ENCODE results near the gene EIF4G1.
A peak's percentile ranks its signal among the peaks of the same experiment; 100 is the strongest.

Gene EIF4G1

GRCh38 chr3:184355261-184356040 lies 41.0 kb downstream of the EIF4G1 start:
- Histone ChIP-seq H2AK5ac (ENCODE audit: low read depth, low read length) (no peak overlapping the region), H2AFZ (ENCODE audit: low read length) (no peak overlapping the region), H3K9ac (ENCODE audit: low read depth, low read length, poor library complexity) (peak overlapping the region; percentile 54), H2BK5ac (ENCODE audit: low read length) (peak overlapping the region; percentile 16), H3K4me2 (ENCODE audit: insufficient read depth, low read length, poor library complexity, severe bottlenecking) (no peak overlapping the region), H3K36me3 (replicated peaks in 1 of 2; ENCODE audit: control insufficient read depth in 2 of 2, insufficient read depth in 2 of 2, low read length in 2 of 2) (peaks cover 72 to 82% of the 10 kb centered on the region in 2 donors), H2BK120ac (ENCODE audit: low read depth, low read length) (peak overlapping the region; percentile 0), H3K18ac (ENCODE audit: low read length) (peak overlapping the region; percentile 67), H2BK15ac (ENCODE audit: low read length) (no peak overlapping the region), H3K4me1 (ENCODE audit: control insufficient read depth in 2 of 2, insufficient read depth in 1 of 2, low read depth in 1 of 2, low read length in 2 of 2) (peaks cover 13 to 25% of the 10 kb centered on the region in 2 donors), H3K9me3 (replicated peaks in 1 of 2; ENCODE audit: control insufficient read depth in 2 of 2, insufficient read depth in 1 of 2, low read depth in 1 of 2, low read length in 2 of 2) (no peaks in the 10 kb centered on the region), H3K79me1 (ENCODE audit: low read depth, low read length) (peaks cover 14% of the 10 kb centered on the region), H4K8ac (ENCODE audit: low read depth, low read length) (no peak overlapping the region), H3K4ac (ENCODE audit: low read length) (no peak overlapping the region), H3K27ac (replicated peaks; ENCODE audit: low read length) (no peak overlapping the region), H3K27me3 (ENCODE audit: control insufficient read depth in 3 of 3, insufficient read depth in 3 of 3, low read depth in 1 of 3, low read length in 3 of 3) (no peaks in the 10 kb centered on the region), H3K4me3 (ENCODE audit: low read length in 2 of 2) (no peak overlapping the region), H3K23ac (ENCODE audit: low read depth, low read length, poor library complexity) (no peak overlapping the region), H4K91ac (ENCODE audit: low read depth, low read length, poor library complexity) (no peak overlapping the region), H2BK12ac (ENCODE audit: low read length) (no peak overlapping the region), H3K14ac (ENCODE audit: low read length) (no peak overlapping the region)
- WGBS, 2 donors (ENCODE audit: extremely low coverage in 2 of 2, insufficient read length in 2 of 2, insufficient replicate concordance in 1 of 2) = no CpG with 5 or more reads among the region's 18 CpGs
- DNase-seq (ENCODE audit: low spot score) = no peak

- Histone ChIP-seq H3K9me3 (replicated peaks in 1 of 2; ENCODE audit: control insufficient read depth in 2 of 2, insufficient read depth in 1 of 2, low read depth in 1 of 2, low read length in 2 of 2) (no peaks in the 10 kb centered on the region), H2BK15ac (ENCODE audit: low read length) (no peak overlapping the region), H2BK5ac (ENCODE audit: low read length) (no peak overlapping the region), H3K18ac (ENCODE audit: low read length) (no peak overlapping the region), H3K27ac (replicated peaks; ENCODE audit: low read length) (no peak overlapping the region), H3K36me3 (replicated peaks in 1 of 2; ENCODE audit: control insufficient read depth in 2 of 2, insufficient read depth in 2 of 2, low read length in 2 of 2) (peaks cover 58 to 62% of the 10 kb centered on the region in 2 donors), H3K4me3 (ENCODE audit: low read length in 2 of 2) (no peak overlapping the region), H3K79me1 (ENCODE audit: low read depth, low read length) (peaks cover 23% of the 10 kb centered on the region), H2AK5ac (ENCODE audit: low read depth, low read length) (peak overlapping the region; percentile 99), H3K27me3 (ENCODE audit: control insufficient read depth in 3 of 3, insufficient read depth in 3 of 3, low read depth in 1 of 3, low read length in 3 of 3) (no peaks in the 10 kb centered on the region), H2BK120ac (ENCODE audit: low read depth, low read length) (peak overlapping the region; percentile 31), H4K8ac (ENCODE audit: low read depth, low read length) (no peak overlapping the region), H3K9ac (ENCODE audit: low read depth, low read length, poor library complexity) (no peak overlapping the region), H2BK12ac (ENCODE audit: low read length) (no peak overlapping the region), H3K23ac (ENCODE audit: low read depth, low read length, poor library complexity) (no peak overlapping the region), H2AFZ (ENCODE audit: low read length) (no peak overlapping the region), H4K91ac (ENCODE audit: low read depth, low read length, poor library complexity) (no peak overlapping the region), H3K4ac (ENCODE audit: low read length) (no peak overlapping the region), H3K4me2 (ENCODE audit: insufficient read depth, low read length, poor library complexity, severe bottlenecking) (no peak overlapping the region), H3K14ac (ENCODE audit: low read length) (no peak overlapping the region), H3K4me1 (ENCODE audit: control insufficient read depth in 2 of 2, insufficient read depth in 1 of 2, low read depth in 1 of 2, low read length in 2 of 2) (peaks cover 13 to 23% of the 10 kb centered on the region in 2 donors)
- no CpG with 5 or more reads among the region's 24 CpGs for WGBS, 2 donors (ENCODE audit: extremely low coverage in 2 of 2, insufficient read length in 2 of 2, insufficient replicate concordance in 1 of 2)
- DNase-seq (ENCODE audit: low spot score) = no peak
These were observed 43.1 kb downstream of the EIF4G1 start for GRCh38 chr3:184357248-184358123.

GRCh38 chr3:184358124-184358767 lies 43.8 kb downstream of the EIF4G1 start:
- H2BK5ac ChIP-seq (ENCODE audit: low read length) = no peak overlapping the region
- H3K27me3 ChIP-seq (ENCODE audit: control insufficient read depth in 3 of 3, insufficient read depth in 3 of 3, low read depth in 1 of 3, low read length in 3 of 3) = no peaks in the 10 kb centered on the region
- no peak overlapping the region for H3K4ac ChIP-seq (ENCODE audit: low read length)
- H4K91ac ChIP-seq (ENCODE audit: low read depth, low read length, poor library complexity) = no peak overlapping the region
- H3K9ac ChIP-seq (ENCODE audit: low read depth, low read length, poor library complexity) = no peak overlapping the region
- no peak overlapping the region for H2AFZ ChIP-seq (ENCODE audit: low read length)
- H4K8ac ChIP-seq (ENCODE audit: low read depth, low read length) = no peak overlapping the region
- H2AK5ac ChIP-seq (ENCODE audit: low read depth, low read length) = peak overlapping the region; percentile 99
- H2BK15ac ChIP-seq (ENCODE audit: low read length) = no peak overlapping the region
- DNase-seq (ENCODE audit: low spot score) = no peak
- peaks cover 51 to 54% of the 10 kb centered on the region in 2 donors for H3K36me3 ChIP-seq (replicated peaks in 1 of 2; ENCODE audit: control insufficient read depth in 2 of 2, insufficient read depth in 2 of 2, low read length in 2 of 2)
- H3K79me1 ChIP-seq (ENCODE audit: low read depth, low read length) = peaks cover 23% of the 10 kb centered on the region
- no peak overlapping the region for H3K4me3 ChIP-seq (ENCODE audit: low read length in 2 of 2)
- WGBS, 2 donors (ENCODE audit: extremely low coverage in 2 of 2, insufficient read length in 2 of 2, insufficient replicate concordance in 1 of 2) = no CpG with 5 or more reads among the region's 12 CpGs
- peaks cover 13 to 23% of the 10 kb centered on the region in 2 donors for H3K4me1 ChIP-seq (ENCODE audit: control insufficient read depth in 2 of 2, insufficient read depth in 1 of 2, low read depth in 1 of 2, low read length in 2 of 2)
- H2BK120ac ChIP-seq (ENCODE audit: low read depth, low read length) = peak overlapping the region; percentile 31
- peak overlapping the region; percentile 21 for H3K23ac ChIP-seq (ENCODE audit: low read depth, low read length, poor library complexity)
- peak overlapping the region; percentile 9 for H3K18ac ChIP-seq (ENCODE audit: low read length)
- no peak overlapping the region for H3K27ac ChIP-seq (replicated peaks; ENCODE audit: low read length)
- H3K9me3 ChIP-seq (replicated peaks in 1 of 2; ENCODE audit: control insufficient read depth in 2 of 2, insufficient read depth in 1 of 2, low read depth in 1 of 2, low read length in 2 of 2) = no peaks in the 10 kb centered on the region
- peak overlapping the region; percentile 4 for H2BK12ac ChIP-seq (ENCODE audit: low read length)
- no peak overlapping the region for H3K4me2 ChIP-seq (ENCODE audit: insufficient read depth, low read length, poor library complexity, severe bottlenecking)
- H3K14ac ChIP-seq (ENCODE audit: low read length) = no peak overlapping the region
